HepG2 (cell line): ENCODE data around the gene SDR39U1. TPM values are rescaled to one million over a fixed set of nuclear protein-coding genes. Genes with fewer than 3 reads are reported as not detected.

Experiments used
- BRF2 ChIP-seq: sonication (generic); formaldehyde crosslinking; IDR thresholded peaks from 2 replicates; pipeline ENCODE4 v1.8.1; 2022; ENCODE audit warnings: mild to moderate bottlenecking, missing genetic modification reagents
- CBFB ChIP-seq: sonication (generic); formaldehyde crosslinking; IDR thresholded peaks from 2 replicates; pipeline ENCODE4 v1.4.0; 2020; ENCODE audit warnings: missing genetic modification reagents
- E2F1 ChIP-seq: sonication (generic); formaldehyde crosslinking; IDR thresholded peaks from 2 replicates; pipeline ENCODE4 v1.5.0; 2020; ENCODE audit warnings: missing genetic modification reagents
- HCFC1 ChIP-seq: fragments of 150-350 bp; IDR thresholded peaks from 2 replicates; pipeline ENCODE4 v1.6.1; 2014; ENCODE audit warnings: low read depth, low read length
- KLF13 ChIP-seq: sonication (generic); formaldehyde crosslinking; IDR thresholded peaks from 2 replicates; pipeline ENCODE4 v1.4.0; 2020; ENCODE audit warnings: mild to moderate bottlenecking, missing genetic modification reagents
- NCOR1 ChIP-seq: fragments of 200-600 bp; sonication (generic); IDR thresholded peaks from 2 replicates; pipeline ENCODE4 v1.7.0; 2017; ENCODE audit warnings: antibody characterized with exemption, low read length, borderline replicate concordance
- REPIN1 ChIP-seq: sonication (generic); formaldehyde crosslinking; IDR thresholded peaks from 2 replicates; pipeline ENCODE4 v1.8.0; 2022; ENCODE audit warnings: missing genetic modification reagents, low read depth, mild to moderate bottlenecking, borderline replicate concordance
- RXRA ChIP-seq: sonication (generic); formaldehyde crosslinking; IDR thresholded peaks from 2 replicates; pipeline ENCODE4 v1.5.1; 2020; ENCODE audit warnings: missing genetic modification reagents
- SNAI1 ChIP-seq: sonication (generic); formaldehyde crosslinking; IDR thresholded peaks from 2 replicates; pipeline ENCODE4 v1.5.0; 2020; ENCODE audit warnings: mild to moderate bottlenecking, missing genetic modification reagents, borderline replicate concordance
- XRCC5 ChIP-seq: fragments of 200-400 bp; formaldehyde crosslinking; optimal IDR thresholded peaks from 2 replicates; pipeline ENCODE3; 2017; ENCODE audit warnings: mild to moderate bottlenecking, low read length
- ZFY ChIP-seq: sonication (generic); formaldehyde crosslinking; IDR thresholded peaks from 2 replicates; pipeline ENCODE4 v1.4.0; 2020; ENCODE audit warnings: missing genetic modification reagents
- ZMYM2 ChIP-seq: sonication (generic); formaldehyde crosslinking; IDR thresholded peaks from 2 replicates; pipeline ENCODE4 v1.8.0; 2022; ENCODE audit warnings: mild to moderate bottlenecking, missing genetic modification reagents
- ZNF362 ChIP-seq: sonication (generic); formaldehyde crosslinking; IDR thresholded peaks from 2 replicates; pipeline ENCODE4 v1.4.0; 2020; ENCODE audit warnings: missing genetic modification reagents, mild to moderate bottlenecking, borderline replicate concordance
- ZNF510 ChIP-seq: sonication (generic); formaldehyde crosslinking; IDR thresholded peaks from 2 replicates; pipeline ENCODE4 v1.4.0; 2020; ENCODE audit warnings: low read depth, mild to moderate bottlenecking, missing genetic modification reagents
- ZNF546 ChIP-seq: sonication (generic); formaldehyde crosslinking; conservative IDR thresholded peaks from 2 replicates; pipeline ENCODE4 v1.8.1; 2023; ENCODE audit warnings: mild to moderate bottlenecking, missing genetic modification reagents
- ZNF569 ChIP-seq: sonication (generic); formaldehyde crosslinking; IDR thresholded peaks from 2 replicates; pipeline ENCODE4 v1.5.0; 2020; ENCODE audit warnings: mild to moderate bottlenecking, missing genetic modification reagents, moderate library complexity, borderline replicate concordance
- ZNF83 ChIP-seq: sonication (generic); formaldehyde crosslinking; IDR thresholded peaks from 2 replicates; pipeline ENCODE4 v1.4.0; 2020; ENCODE audit warnings: missing genetic modification reagents, mild to moderate bottlenecking, borderline replicate concordance
- ZSCAN22 ChIP-seq: sonication (generic); formaldehyde crosslinking; IDR thresholded peaks from 2 replicates; pipeline ENCODE4 v1.4.0; 2020; ENCODE audit warnings: mild to moderate bottlenecking, missing genetic modification reagents
- polyA plus RNA-seq, 8 experiments: library from polyadenylated mRNA; depleted of rRNA in 3 of 8; stranded (reverse) in 7 of 8; unstranded in 1 of 8; fragments of >200 nt; fragmentation: Illumina TruSeq in 4 of 8; extraction: Trizol in 4 of 8; gene quantifications; 2 replicates each; pipeline versions ENCODE4 v1.2.1 to v1.2.3, GENCODE V29; 2011 to 2016; ENCODE audit warnings: low read depth in 4 of 8, missing spikeins in 1 of 8, mixed read lengths in 1 of 8; ENCODE audit not compliant: insufficient read depth in 1 of 8
- total RNA-seq, 5 experiments: library from RNA; depleted of rRNA; stranded (reverse); fragments of >200 nt; fragmentation: Illumina TruSeq; extraction: Trizol; gene quantifications; 2 replicates each; pipeline ENCODE4 v1.2.3, GENCODE V29; 2016; ENCODE audit warnings: low read depth in 1 of 5
- TF ChIP-seq, protein P1 (sequence below): sonication (generic); formaldehyde crosslinking; IDR thresholded peaks from 2 replicates; pipeline ENCODE4 v1.4.0; 2020; ENCODE audit warnings: missing genetic modification reagents
- TF ChIP-seq, protein P2 (sequence below): sonication (generic); formaldehyde crosslinking; conservative IDR thresholded peaks from 2 replicates; pipeline ENCODE4 v1.8.1; 2023; ENCODE audit warnings: missing genetic modification reagents

The SDR39U1 gene
- total and polyA plus RNA-seq, 2 of the 13 experiments (the other 11 are each of a cell fraction or from before 2014, with no cell fraction given), result 34.4 to 129 TPM

GRCh38 chr14:24426912-24427536 is 15.6 kb downstream of the SDR39U1 start (continued):
- peak; percentile 75; the same call in 1 of the 2 replicates for TF ChIP-seq ZNF510 (CRISPR knock-in tag)
- TF ChIP-seq KLF13 (CRISPR knock-in tag), result no peak
- TF ChIP-seq REPIN1 (CRISPR knock-in tag), result peak; percentile 78; the same call in 1 of the 2 replicates
- TF ChIP-seq ZSCAN22 (CRISPR knock-in tag), result no peak
- TF ChIP-seq ZNF362 (CRISPR knock-in tag), result peak; percentile 40; the same call in 1 of the 2 replicates
- TF ChIP-seq XRCC5, result peak; percentile 85
- TF ChIP-seq HCFC1, result no peak
- peak; percentile 81; the same call in 1 of the 2 replicates for TF ChIP-seq RXRA (CRISPR knock-in tag)
- peak; percentile 62; the same call in 1 of the 2 replicates for TF ChIP-seq ZNF546
- TF ChIP-seq ZFY, result no peak; the same call in 1 of the 2 replicates
- TF ChIP-seq, protein P1, sequence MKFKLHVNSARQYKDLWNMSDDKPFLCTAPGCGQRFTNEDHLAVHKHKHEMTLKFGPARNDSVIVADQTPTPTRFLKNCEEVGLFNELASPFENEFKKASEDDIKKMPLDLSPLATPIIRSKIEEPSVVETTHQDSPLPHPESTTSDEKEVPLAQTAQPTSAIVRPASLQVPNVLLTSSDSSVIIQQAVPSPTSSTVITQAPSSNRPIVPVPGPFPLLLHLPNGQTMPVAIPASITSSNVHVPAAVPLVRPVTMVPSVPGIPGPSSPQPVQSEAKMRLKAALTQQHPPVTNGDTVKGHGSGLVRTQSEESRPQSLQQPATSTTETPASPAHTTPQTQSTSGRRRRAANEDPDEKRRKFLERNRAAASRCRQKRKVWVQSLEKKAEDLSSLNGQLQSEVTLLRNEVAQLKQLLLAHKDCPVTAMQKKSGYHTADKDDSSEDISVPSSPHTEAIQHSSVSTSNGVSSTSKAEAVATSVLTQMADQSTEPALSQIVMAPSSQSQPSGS (CRISPR knock-in tag), result 0 out of 2 replicates have a peak, but pooled peaks have one; percentile 1
- TF ChIP-seq NCOR1, result peak; percentile 55; the same call in 1 of the 2 replicates
- TF ChIP-seq, protein P2, sequence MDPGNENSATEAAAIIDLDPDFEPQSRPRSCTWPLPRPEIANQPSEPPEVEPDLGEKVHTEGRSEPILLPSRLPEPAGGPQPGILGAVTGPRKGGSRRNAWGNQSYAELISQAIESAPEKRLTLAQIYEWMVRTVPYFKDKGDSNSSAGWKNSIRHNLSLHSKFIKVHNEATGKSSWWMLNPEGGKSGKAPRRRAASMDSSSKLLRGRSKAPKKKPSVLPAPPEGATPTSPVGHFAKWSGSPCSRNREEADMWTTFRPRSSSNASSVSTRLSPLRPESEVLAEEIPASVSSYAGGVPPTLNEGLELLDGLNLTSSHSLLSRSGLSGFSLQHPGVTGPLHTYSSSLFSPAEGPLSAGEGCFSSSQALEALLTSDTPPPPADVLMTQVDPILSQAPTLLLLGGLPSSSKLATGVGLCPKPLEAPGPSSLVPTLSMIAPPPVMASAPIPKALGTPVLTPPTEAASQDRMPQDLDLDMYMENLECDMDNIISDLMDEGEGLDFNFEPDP (CRISPR knock-in tag), result no peak
- TF ChIP-seq ZNF569 (CRISPR knock-in tag), result no peak
- TF ChIP-seq E2F1 (CRISPR knock-in tag), result no peak
- TF ChIP-seq CBFB (CRISPR knock-in tag), result no peak
- 0 out of 2 replicates have a peak, but pooled peaks have one; percentile 14 for TF ChIP-seq SNAI1 (CRISPR knock-in tag)
- TF ChIP-seq ZNF83 (CRISPR knock-in tag), result no peak; the same call in 1 of the 2 replicates
- peak; percentile 87 for TF ChIP-seq ZMYM2 (CRISPR knock-in tag)
- no peak for TF ChIP-seq BRF2 (CRISPR knock-in tag)
